GM23248 (cell line): Measurements from ENCODE around the gene CRTAC1. TPM values are rescaled to one million over a fixed set of nuclear protein-coding genes. Genes with fewer than 3 reads are reported as not detected.

Experiments
- DNase-seq: peaks from one replicate; pipeline ENCODE4 v3.0.0-alpha.2; 2015
- H2AFZ ChIP-seq: fragments of 200-600 bp; sonication (generic); 2 replicates; pipeline ENCODE4 v1.6.1; 2016; ENCODE audit warnings: antibody characterized with exemption
- H3F3A ChIP-seq: fragments of 200-600 bp; sonication (generic); 2 replicates; pipeline ENCODE4 v1.6.1; 2016; ENCODE audit warnings: mild to moderate bottlenecking, antibody characterized with exemption, mixed run types; ENCODE audit not compliant: insufficient read depth
- H3K27ac ChIP-seq: fragments of 200-600 bp; sonication (generic); 2 replicates; pipeline ENCODE4 v1.5.1; 2016; ENCODE audit warnings: mild to moderate bottlenecking
- H3K27me3 ChIP-seq: fragments of 200-600 bp; sonication (generic); replicated peaks from 2 replicates; pipeline ENCODE4 v1.6.1; 2016; ENCODE audit warnings: mild to moderate bottlenecking; ENCODE audit not compliant: insufficient read depth
- H3K36me3 ChIP-seq: fragments of 200-600 bp; sonication (generic); 2 replicates; pipeline ENCODE4 v1.6.1; 2016; ENCODE audit warnings: low read depth, mild to moderate bottlenecking
- H3K4me1 ChIP-seq: fragments of 200-600 bp; sonication (generic); 2 replicates; pipeline ENCODE4 v1.6.1; 2016; ENCODE audit warnings: mild to moderate bottlenecking; ENCODE audit not compliant: insufficient read depth
- H3K4me2 ChIP-seq: fragments of 200-600 bp; sonication (generic); one replicate; pipeline ENCODE4 v1.6.1; 2016; ENCODE audit warnings: mild to moderate bottlenecking; ENCODE audit not compliant: unreplicated experiment
- H3K4me3 ChIP-seq: fragments of 200-600 bp; sonication (generic); 2 replicates; pipeline ENCODE4 v1.5.1; 2016; ENCODE audit warnings: mild to moderate bottlenecking
- H3K79me2 ChIP-seq: fragments of 200-600 bp; sonication (generic); 2 replicates; pipeline ENCODE4 v1.6.1; 2016; ENCODE audit warnings: mild to moderate bottlenecking; ENCODE audit not compliant: insufficient read depth
- H3K9ac ChIP-seq: fragments of 200-600 bp; sonication (generic); 2 replicates; pipeline ENCODE4 v1.6.1; 2016; ENCODE audit warnings: mild to moderate bottlenecking
- H3K9me2 ChIP-seq: fragments of 200-600 bp; sonication (generic); 2 replicates; pipeline ENCODE4 v1.6.1; 2016; ENCODE audit warnings: mixed run types, mild to moderate bottlenecking, moderate library complexity; ENCODE audit not compliant: insufficient read depth
- H3K9me3 ChIP-seq: fragments of 200-600 bp; sonication (generic); one replicate; pipeline ENCODE4 v1.6.1; 2017; ENCODE audit warnings: low read depth
- H4K20me1 ChIP-seq: fragments of 200-600 bp; sonication (generic); 2 replicates; pipeline ENCODE4 v1.6.0; 2016; ENCODE audit not compliant: insufficient read depth
- EZH2 ChIP-seq: fragments of 200-600 bp; sonication (generic); IDR thresholded peaks from 2 replicates; pipeline ENCODE4 v1.6.1; 2018; ENCODE audit warnings: antibody characterized with exemption, mild to moderate bottlenecking; ENCODE audit not compliant: insufficient read depth, poor library complexity, severe bottlenecking
- EZH2phosphoT487 ChIP-seq: fragments of 200-600 bp; sonication (generic); IDR thresholded peaks from 2 replicates; pipeline ENCODE4 v1.6.1; 2018; ENCODE audit warnings: antibody characterized with exemption, moderate library complexity, mild to moderate bottlenecking, low read depth; ENCODE audit not compliant: insufficient read depth
- WGBS, 2 experiments: methylation state at CpG; one replicate each; pipeline ENCODE4 v1.1.6; 2015 to 2017; ENCODE audit warnings: low lambda C conversion rate in 2 of 2, low coverage in 1 of 2; ENCODE audit errors: missing lambda C conversion rate in 2 of 2; 5-methylcytosine and 5-hydroxymethylcytosine counted together
- in situ Hi-C: fragments of 300-500 bp; cut with MboI; formaldehyde crosslinking; loops from 2 replicates; pipeline ENCODE4 v1.15.0; 2020
- polyA plus RNA-seq: library from polyadenylated mRNA; unstranded; fragments of >200 nt; fragmentation: Nextera tagmentation; extraction: Ambion mirVana; gene quantifications from 2 replicates; pipeline ENCODE4 v1.2.1, GENCODE V29; 2016
- total RNA-seq: library from RNA; depleted of rRNA; stranded (reverse); fragments of >200 nt; shearing (Covaris generic); gene quantifications from 2 replicates; pipeline ENCODE4 v1.2.3, GENCODE V29; 2014

The CRTAC1 gene
- total and polyA plus RNA-seq, 2 experiments from 2014 or later, result not detected

- Histone ChIP-seq H4K20me1 (no peaks in the 10 kb centered on the region), H3K9me3 (no peaks in the 10 kb centered on the region), H3K4me3 (no peak overlapping the region), H3K79me2 (no peaks in the 10 kb centered on the region), H3K9me2 (no peaks in the 10 kb centered on the region), H3F3A (no peaks in the 10 kb centered on the region), H3K9ac (no peak overlapping the region), H3K27ac (no peak overlapping the region), H3K27me3 (peaks cover 11% of the 10 kb centered on the region), H3K4me1 (no peaks in the 10 kb centered on the region), H3K36me3 (no peaks in the 10 kb centered on the region), H3K4me2 (no peak overlapping the region), H2AFZ (no peak overlapping the region)
- WGBS, 2 experiments, result 46 to 64% methylated on average over 9 to 11 of the region's 11 CpGs
- TF ChIP-seq EZH2 (no peak), EZH2phosphoT487 (no peak)
- in situ Hi-C loops, result no loop called here
- no peak for DNase-seq
Observed at GRCh38 chr10:97904576-97904975, 125.8 kb downstream of the CRTAC1 start.

- no peak overlapping the region for H3K4me3 ChIP-seq
- no peak for TF ChIP-seq EZH2
- TF ChIP-seq EZH2phosphoT487, result no peak
- no peak for DNase-seq
- H3K79me2 ChIP-seq, result no peaks in the 10 kb centered on the region
- no peak overlapping the region for H3K9ac ChIP-seq
- no peak overlapping the region for H3K27ac ChIP-seq
- H4K20me1 ChIP-seq, result no peaks in the 10 kb centered on the region
- in situ Hi-C loops, result no loop called here
- H3K27me3 ChIP-seq, result peaks cover 10% of the 10 kb centered on the region; the same call in 1 of the 2 replicates
- no peaks in the 10 kb centered on the region for H3F3A ChIP-seq
- H2AFZ ChIP-seq, result no peak overlapping the region
- no peaks in the 10 kb centered on the region for H3K36me3 ChIP-seq
- H3K9me3 ChIP-seq, result no peaks in the 10 kb centered on the region
- H3K9me2 ChIP-seq, result no peaks in the 10 kb centered on the region
- 47 to 72% methylated on average over 5 of the region's 5 CpGs for WGBS, 2 experiments
- no peak overlapping the region for H3K4me2 ChIP-seq
- no peaks in the 10 kb centered on the region for H3K4me1 ChIP-seq
Observed at GRCh38 chr10:97904018-97904381, 126.4 kb downstream of the CRTAC1 start.

- H3K9me3 ChIP-seq, result no peaks in the 10 kb centered on the region
- H3K79me2 ChIP-seq, result no peaks in the 10 kb centered on the region
- no peak for DNase-seq
- no peaks in the 10 kb centered on the region for H3K36me3 ChIP-seq
- no peak overlapping the region for H3K27ac ChIP-seq
- H3K4me1 ChIP-seq, result no peaks in the 10 kb centered on the region
- TF ChIP-seq EZH2phosphoT487, result no peak
- TF ChIP-seq EZH2, result no peak
- H3K9ac ChIP-seq, result no peak overlapping the region
- no peaks in the 10 kb centered on the region for H3K9me2 ChIP-seq
- no peak overlapping the region for H2AFZ ChIP-seq
- no peaks in the 10 kb centered on the region for H4K20me1 ChIP-seq
- H3K4me3 ChIP-seq, result no peak overlapping the region
- 50 to 53% methylated on average over 9 of the region's 9 CpGs for WGBS, 2 experiments
- no peaks in the 10 kb centered on the region for H3F3A ChIP-seq
- H3K27me3 ChIP-seq, result peaks cover 10% of the 10 kb centered on the region; the same call in 1 of the 2 replicates
- no peak overlapping the region for H3K4me2 ChIP-seq
- in situ Hi-C loops, result no loop called here
Observed at GRCh38 chr10:97903128-97904017, 127.0 kb downstream of the CRTAC1 start.

- H3K9me2 ChIP-seq, result no peaks in the 10 kb centered on the region
- peaks cover 11% of the 10 kb centered on the region for H3K27me3 ChIP-seq
- no peak for DNase-seq
- no peak overlapping the region for H2AFZ ChIP-seq
- no peaks in the 10 kb centered on the region for H4K20me1 ChIP-seq
- no peak overlapping the region for H3K9ac ChIP-seq
- no peak for TF ChIP-seq EZH2phosphoT487
- TF ChIP-seq EZH2, result no peak
- 65 to 75% methylated on average over 10 to 12 of the region's 12 CpGs for WGBS, 2 experiments
- H3K4me2 ChIP-seq, result no peak overlapping the region
- H3K4me3 ChIP-seq, result no peak overlapping the region
- no peaks in the 10 kb centered on the region for H3K9me3 ChIP-seq
- in situ Hi-C loops, result no loop called here
- no peaks in the 10 kb centered on the region for H3K36me3 ChIP-seq
- no peak overlapping the region for H3K27ac ChIP-seq
- H3F3A ChIP-seq, result no peaks in the 10 kb centered on the region
- no peaks in the 10 kb centered on the region for H3K4me1 ChIP-seq
- H3K79me2 ChIP-seq, result no peaks in the 10 kb centered on the region
Observed at GRCh38 chr10:97901381-97901780, 129.0 kb downstream of the CRTAC1 start.
